Measurements from ENCODE around the gene TRIM25.
"Not testable (repeated sequence)": the region's sequence is repeated elsewhere in the genome, so short reads cannot be mapped to it uniquely, and the experiment has no call there.

TRIM25 gene

GRCh38 chr17:56913867-56914580, at the start of gene TRIM25:
TSS of gene TRIM25 (minus strand) at chr17:56914049. CDS start at chr17:56913988, 61 bp downstream.
- DNase-seq, result peak; percentile 94

GRCh38 chr17:56960596-56961538, 47.0 kb upstream of the TRIM25 start, which contains the start of gene COIL:
TSS of gene COIL (minus strand) at chr17:56961050. CDS start at chr17:56961019, 31 bp downstream.
- peak; percentile 93 for DNase-seq

- DNase-seq, result no peak
These were observed 43.1 kb upstream of the TRIM25 start for GRCh38 chr17:56956992-56957391.

DNA sequence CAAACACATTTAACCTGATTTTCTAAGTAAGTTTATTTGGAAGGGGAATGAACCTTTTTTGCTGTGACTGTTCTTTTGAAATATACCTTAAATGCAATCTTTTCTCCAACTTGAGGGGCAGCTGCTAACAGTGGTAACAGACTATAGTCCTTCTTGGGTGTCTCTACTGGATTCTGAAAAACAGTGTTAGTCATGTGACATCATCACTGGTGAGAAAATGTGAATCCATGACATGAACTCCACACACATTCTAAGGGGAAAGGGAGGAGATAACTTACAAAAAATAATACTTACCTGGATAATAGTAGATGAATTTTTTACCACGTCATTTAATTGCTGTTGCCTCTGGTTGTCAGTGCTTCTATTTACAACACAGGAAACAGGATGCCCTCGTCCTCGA, 35.7 kb upstream of the TRIM25 start:
- DNase-seq, result no peak

DNA sequence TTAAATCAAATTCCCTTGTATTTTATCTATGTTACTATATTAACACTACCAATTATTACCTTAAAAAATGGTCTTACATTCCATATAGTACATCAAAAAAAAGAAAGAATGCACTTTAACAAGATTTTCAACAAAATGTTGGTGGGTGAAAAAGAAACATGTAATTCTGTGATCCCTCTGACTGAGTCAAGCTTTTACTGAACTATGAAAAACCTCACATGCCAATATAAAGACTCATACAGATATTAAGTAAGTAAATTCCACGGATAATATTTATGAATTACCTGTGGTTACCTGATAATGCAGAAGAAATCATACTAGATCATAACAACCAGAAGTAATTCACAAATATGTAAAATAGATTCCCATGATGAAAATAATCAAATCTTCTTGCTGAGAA, 34.6 kb upstream of the TRIM25 start:
- DNase-seq, result no peak

DNA sequence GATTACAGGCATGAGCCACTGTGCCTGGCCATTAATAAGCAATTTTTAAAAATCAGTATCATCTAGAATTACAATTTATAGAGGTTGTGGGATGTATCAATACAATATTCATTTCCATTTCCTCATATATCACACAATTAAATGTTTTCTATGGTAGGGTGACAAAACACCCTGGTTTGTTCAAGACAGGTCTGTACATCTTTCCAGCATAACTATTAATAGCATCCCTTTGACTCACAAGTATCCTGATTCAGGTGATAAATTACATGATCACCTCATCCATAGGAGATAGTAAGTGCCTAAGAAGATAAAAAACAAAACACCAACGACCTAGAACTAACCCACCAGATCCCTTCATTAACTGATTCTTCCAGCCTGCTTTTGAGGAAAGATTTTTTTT, 33.9 kb upstream of the TRIM25 start:
- DNase-seq, result no peak

- DNase-seq, result no peak
These were observed 32.2 kb upstream of the TRIM25 start for GRCh38 chr17:56945938-56946505.

GRCh38 chr17:56943505-56944125, 29.8 kb upstream of the TRIM25 start:
- DNase-seq, result no peak

GRCh38 chr17:56939869-56940484, 26.1 kb upstream of the TRIM25 start:
- DNase-seq, result no peak

- DNase-seq, result not testable (repeated sequence)
These were observed 24.4 kb upstream of the TRIM25 start for GRCh38 chr17:56938206-56938605.

GRCh38 chr17:56937687-56938086, 23.8 kb upstream of the TRIM25 start:
- no peak for DNase-seq

DNA sequence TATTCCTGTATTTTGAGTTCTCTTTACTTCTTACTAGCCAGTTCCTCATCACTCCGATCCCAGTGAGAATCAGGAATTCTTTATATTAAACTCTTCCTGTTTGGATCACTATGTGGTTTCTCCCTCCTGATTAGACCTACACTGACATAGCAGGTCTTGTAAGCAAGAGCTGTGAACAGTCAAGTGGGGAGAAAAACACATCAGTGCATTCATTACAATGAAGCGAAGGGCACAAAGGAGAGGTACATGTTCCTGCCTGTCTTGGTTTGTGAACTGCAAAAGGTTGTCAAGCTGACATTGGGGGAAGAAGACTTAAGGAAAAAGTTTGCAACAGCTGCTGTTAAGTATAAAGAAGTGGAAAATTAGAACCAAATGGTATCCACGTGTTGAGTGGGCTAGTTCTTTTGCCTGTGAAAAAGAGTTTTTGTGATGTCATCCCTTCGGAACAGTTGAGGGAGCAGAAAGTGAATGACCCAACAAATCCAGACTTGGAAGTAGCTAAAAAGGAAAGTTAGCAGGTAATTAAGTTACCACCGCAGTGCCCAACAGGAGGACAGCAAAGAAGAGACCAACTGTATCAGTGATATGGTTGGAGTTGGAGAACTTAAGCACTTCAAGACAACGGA, 23.0 kb upstream of the TRIM25 start:
- DNase-seq, result no peak

- no peak for DNase-seq
These were observed 21.6 kb upstream of the TRIM25 start for GRCh38 chr17:56935461-56935860.

DNA sequence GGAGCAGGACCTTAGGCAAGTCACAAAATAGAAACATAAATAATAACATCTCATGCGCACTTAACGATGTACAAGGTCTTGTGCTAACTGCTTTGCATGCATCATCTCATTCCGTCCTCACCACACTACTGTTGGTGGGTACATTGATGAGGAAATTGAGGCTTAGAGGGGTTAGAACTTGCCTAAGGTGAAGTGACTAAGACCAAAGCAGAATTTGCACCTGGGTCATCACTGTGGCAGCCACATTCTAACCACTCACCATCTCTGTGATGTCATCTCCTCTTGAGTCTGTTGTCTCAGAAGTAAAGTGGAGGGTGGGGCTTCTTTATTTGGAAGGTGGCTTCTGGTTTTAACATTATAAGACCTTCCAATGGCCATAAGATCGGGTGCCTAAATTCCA, 20.4 kb upstream of the TRIM25 start:
- DNase-seq, result no peak

DNA sequence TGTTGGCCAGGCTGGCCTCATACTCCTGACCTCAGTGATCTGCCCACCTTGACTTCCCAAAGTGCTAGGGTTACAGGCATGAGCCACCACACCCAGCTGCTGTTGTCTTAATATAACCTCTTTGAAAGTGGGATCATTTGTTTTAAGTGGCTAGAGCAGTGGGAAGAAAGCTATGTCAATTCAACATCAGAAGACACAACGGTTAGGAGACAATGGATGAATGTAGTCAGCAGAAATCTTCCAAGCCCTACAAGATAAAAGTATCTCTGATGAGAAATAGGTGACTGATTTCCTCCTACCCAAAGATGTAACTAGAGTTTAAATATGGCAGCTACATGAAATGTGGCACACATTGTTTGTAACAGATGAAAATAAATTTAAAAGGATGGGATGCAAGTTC, 20.0 kb upstream of the TRIM25 start:
- no peak for DNase-seq

DNA sequence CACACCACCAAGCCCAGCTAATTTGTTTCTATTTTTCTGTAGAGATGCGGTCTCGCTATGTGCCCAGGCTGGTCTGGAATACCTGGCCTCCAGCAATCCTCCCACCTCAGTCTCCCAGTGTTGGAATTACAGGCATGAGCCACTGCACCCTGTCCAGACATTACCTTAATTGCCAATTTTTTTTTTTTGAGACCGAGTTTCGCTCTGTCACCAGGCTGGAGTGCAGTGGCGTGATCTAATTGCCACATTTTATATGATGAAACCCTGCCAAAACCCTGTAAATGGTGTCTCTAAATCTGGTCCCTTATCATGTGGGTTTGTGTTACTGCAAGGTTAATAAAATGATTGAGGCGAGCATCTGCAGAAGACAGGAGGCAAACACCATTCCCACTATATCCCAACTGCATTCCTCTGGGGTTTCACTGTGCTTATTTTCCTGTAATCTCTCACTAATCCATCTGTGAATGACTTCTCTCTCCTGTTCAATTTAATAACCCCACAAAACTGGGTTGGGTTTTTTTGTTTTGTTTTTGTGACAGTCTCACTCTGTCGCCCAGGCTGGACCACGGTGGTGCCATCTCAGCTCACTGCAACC, 19.4 kb upstream of the TRIM25 start:
- no peak for DNase-seq

- no peak for DNase-seq
These were observed 17.0 kb upstream of the TRIM25 start for GRCh38 chr17:56930739-56931337.

DNA sequence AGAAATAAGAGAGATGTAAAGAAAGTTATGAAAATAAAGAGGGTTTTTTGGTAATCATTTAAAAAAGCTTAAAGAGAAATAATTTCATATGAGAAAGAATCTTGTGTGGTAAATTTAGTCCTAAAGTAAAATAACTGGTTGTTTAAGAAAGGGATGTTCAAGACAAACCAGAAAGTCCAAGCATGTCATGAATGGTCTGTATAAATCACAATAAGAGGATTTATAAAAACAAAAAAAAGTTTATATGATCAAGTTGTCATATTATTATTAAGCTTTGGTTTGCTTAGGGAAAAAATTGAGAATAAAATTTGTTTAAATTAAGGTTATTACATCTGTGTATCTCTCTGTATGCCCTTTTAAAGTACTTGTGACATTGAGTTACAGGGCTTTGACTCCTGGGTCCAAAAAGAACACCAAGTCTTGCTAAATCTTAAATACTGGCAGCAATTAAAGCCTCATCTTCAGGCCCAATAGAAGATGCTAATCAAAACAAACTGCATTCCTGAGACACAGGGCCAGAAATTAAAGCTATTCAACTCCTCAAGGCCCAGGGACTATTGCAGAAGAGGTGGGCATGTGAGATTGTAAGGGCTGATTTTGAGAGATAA, 15.6 kb upstream of the TRIM25 start:
- DNase-seq, result no peak

DNA sequence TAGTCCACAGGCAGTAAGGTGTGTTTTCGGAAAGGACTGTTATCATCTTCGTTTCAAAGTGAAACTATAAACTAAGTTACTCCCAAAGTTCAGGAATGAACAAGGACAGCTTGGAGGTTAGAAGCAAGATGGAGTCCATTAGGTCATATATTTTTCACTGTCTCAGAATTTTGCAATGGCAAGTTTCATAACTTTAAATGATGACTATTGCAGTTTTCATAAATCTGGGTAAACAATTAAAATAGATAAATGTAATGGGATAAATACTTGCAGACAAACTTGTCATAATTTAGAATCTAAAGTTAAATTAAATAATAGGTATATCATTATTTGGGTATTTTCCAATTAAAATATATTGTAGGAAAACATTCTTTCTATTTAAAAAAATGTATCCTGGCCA, 14.7 kb upstream of the TRIM25 start:
- DNase-seq, result no peak

DNA sequence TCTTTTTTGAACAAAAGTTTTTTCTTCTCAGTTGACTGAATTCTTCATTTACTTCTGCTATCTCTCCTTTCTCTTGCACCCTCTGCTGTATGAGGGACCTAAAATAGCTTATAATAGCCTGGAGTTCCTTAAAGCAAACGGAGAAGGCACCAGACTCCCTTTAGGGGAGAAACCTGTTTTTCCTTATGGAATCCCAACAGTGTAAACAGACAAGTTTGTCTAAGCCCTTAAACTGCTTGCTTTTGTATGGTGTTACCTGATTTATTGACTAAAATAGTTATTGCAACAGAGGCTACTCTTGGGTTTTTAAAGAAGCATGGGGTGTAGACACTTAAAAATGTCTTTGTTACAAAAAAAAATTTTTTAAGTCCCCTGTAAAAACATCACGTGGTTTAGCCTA, 12.9 kb upstream of the TRIM25 start:
- DNase-seq, result no peak

- no peak for DNase-seq
These were observed 12.4 kb upstream of the TRIM25 start for GRCh38 chr17:56926270-56926669.

Measured in CD4-positive, alpha-beta T cell treated with Interleukin-6 for 4 hours (primary cell).